HG02759 (cell line): Measurements from ENCODE around the gene ADK.

Experiments
- ATAC-seq: cut with Tn5 transposase; IDR thresholded peaks from one replicate; pipeline ENCODE4 v1.9.1; 2021; ENCODE audit warnings: mild to moderate bottlenecking, moderate library complexity; ENCODE audit not compliant: unreplicated experiment

The ADK gene

GRCh38 chr10:74586088-74586585, 435.1 kb downstream of the ADK start:
- ATAC-seq: peak; percentile 23

GRCh38 chr10:74587109-74587854, 436.3 kb downstream of the ADK start:
- ATAC-seq: no peak

DNA sequence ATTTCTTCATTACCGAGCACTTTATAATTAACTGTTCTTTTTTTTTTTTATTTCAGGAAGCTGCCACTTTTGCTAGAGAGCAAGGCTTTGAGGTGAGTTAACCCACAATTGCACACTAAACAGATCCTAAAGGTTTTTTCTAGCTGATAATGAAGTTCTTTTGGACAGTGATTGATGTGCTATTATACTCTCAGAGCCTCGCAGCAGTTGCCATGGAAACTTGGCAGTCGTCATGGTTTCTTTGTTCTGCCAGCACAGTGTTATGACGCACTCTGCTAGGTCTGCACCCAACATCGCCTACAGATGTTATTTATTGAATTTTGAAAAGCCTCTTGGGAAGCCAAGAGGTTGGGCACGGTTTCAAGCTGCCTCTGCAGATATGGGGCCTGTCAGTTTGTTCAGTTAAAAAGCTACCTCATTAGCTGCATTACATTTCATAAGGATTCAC, 438.2 kb downstream of the ADK start:
- ATAC-seq: no peak

DNA sequence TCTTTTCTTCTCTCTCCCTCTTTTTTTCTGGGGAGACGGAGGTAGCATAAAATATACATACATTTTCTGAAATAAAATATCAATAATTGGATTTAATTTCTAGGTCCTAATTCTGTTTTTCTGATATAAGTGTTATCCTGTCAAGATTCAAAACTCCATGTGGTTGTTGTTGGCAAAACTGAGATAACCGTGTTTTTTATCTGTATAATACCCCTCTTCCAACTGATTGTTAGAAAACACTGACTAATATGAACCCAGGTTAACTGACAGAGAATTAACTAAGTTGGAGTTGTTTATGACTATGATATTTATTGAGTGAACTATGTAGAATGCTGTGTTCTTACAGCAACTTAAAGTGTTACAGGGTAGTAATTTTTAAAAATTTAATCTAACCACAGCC, 438.8 kb downstream of the ADK start:
- no peak for ATAC-seq

- ATAC-seq: no peak
Measured at GRCh38 chr10:74593470-74593869, 442.4 kb downstream of the ADK start.

- ATAC-seq: no peak
Measured at GRCh38 chr10:74596713-74597112, 445.7 kb downstream of the ADK start.

GRCh38 chr10:74598891-74599566, 448.0 kb downstream of the ADK start:
- no peak for ATAC-seq

DNA sequence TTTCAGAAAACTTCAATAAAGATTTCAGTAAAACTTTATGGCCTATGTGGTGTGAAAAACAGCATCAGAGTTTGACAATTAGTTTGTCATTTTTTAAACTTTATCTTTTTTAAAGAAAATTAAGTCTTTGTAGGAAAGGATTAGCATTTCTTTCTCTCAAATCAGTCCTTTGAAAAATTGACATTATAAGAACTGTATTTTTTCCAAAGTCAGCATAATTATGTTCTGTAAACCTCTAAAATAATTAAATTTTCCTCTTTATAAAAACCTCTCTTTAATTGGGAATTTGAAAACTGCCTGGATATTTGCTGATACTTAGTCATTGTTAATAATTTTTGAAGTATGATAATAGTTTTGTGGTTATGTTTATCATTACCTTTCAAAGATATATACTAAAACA, 448.7 kb downstream of the ADK start:
- no peak for ATAC-seq

GRCh38 chr10:74600170-74600569, 449.1 kb downstream of the ADK start:
- ATAC-seq: no peak

DNA sequence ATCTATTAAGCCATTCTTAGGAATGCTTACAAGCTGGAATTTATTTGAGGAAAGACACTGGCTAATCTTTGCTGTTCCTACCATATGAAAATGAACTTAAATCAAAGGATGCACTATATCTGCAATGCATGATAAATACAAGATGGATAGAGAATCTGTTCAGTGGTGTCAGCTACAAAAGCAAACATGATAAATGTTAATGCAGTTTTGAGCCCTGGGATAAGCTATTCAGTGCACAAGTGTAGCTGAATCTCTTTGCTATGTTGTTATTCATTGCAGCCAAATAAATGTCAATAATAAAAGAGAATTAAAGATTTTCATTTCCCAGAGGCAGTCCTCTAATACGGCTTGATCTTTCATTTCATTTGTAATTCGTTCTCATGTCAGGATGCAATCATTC, 451.6 kb downstream of the ADK start:
- ATAC-seq: no peak

DNA sequence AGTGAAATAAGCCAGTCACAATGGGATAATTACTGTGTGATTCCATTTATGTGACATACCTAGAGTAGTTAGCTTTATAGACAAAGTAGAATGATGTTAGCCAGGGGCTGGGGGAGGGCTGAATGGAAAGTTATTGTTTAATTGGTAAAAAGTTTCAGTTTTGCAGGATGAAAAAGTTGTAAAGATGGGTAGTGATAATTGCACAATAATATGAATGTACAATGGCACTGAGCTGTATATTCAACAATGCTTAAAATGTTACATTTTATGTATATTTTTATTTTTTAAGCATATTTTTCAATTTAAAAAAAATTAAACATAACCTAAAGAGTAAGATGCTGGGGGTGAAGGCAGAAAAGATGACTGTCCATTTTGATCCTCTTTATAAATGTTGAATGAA, 459.3 kb downstream of the ADK start:
- no peak for ATAC-seq

DNA sequence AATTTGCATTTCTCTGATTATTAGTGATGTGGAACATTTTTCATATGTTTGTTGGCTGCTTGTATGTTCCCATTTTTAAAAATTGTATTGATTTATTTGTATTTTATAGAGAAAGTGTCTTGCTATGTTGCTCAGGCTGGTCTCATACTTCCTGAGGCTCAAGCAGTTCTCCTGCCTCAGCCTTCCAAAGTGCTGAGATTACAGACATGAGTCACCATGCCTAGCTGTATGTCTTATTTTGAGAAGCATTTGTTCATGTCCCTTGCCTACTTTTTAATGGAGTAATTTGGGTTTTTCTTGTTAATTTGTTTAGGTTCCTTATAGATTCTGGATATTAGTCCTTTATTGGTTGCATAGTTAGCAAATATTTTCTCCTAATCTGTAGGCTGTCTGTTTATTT, 461.2 kb downstream of the ADK start:
- no peak for ATAC-seq

GRCh38 chr10:74620626-74621025, 469.6 kb downstream of the ADK start:
- ATAC-seq: no peak

DNA sequence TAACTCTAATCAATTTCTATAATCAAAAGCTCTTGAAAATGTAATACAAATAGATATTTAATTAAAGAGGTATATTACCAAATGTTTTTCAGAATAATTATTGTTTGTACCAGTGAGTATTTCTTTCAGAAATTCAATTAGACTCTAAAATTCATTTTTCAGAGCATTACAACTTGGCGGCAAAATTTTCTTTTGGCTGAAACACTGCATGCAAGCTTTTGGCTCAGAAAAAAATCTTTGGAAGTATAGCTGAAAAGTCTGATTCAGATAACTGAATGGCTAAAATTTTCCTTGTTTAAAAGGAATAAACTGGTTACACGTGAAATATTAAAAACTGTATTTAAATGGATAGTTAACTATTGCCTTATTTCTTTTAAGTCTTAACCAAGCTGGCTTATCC, 472.8 kb downstream of the ADK start:
- ATAC-seq: no peak

DNA sequence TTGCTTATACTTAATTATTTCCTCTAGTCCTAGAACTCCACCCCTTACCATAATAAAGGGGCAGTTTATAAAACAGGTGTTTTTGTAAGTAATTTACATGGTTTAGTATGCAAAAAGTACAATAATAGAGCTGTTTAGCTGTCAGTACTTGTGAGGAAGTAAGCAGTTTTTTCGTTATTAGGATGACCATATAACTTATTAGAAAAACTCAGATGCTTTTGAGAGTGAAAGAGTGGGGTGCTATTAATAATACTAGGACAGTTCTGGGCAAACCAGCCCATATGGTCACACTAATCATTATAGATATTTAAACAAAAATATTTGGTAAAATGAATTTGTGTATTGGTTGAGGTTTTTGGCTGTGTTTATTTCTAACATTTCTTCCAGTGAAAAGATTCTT, 473.5 kb downstream of the ADK start:
- no peak for ATAC-seq

DNA sequence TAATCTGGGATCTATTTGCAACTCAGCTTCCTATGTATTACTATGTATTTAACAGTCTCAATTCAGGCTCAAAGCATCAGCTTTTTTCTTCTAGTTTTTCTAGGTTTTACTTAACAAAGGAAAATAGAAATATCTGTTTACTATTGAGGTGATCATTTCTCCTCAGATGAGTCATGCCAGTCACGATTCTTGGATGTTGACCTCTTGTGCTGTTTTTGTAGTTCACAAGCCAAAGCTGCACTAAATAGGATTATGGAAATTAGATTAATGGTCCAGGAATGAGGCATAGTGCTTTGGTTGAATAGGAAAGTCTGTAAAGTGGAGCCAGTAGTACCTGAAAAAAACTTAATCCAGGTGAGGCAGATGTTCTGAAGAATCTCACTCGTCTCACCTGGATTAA, 477.1 kb downstream of the ADK start:
- ATAC-seq: no peak

DNA sequence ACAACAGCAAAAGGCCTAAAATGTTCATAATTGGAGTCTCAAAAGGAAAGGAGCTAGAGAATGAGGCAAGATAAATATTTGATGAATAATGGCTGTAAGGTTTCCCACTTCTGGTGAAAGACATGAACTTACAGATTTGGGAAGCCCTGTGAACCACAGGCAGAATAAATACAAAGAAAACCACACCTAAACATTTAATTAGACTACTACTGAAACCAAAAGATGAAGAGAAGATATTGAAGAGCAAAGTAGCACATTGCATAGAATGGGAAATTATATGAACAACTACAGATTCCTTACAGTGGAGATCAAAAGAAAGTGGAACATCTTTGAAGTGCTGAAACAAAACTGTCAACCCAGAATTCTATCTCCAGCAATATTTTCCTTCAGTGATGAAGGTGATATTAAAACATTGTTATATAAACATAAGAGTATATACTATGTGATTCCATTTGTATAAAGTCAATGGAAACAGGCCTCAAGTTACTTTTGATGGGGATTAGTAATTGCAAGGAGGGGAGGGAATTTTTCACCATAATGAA, 484.0 kb downstream of the ADK start:
- no peak for ATAC-seq

DNA sequence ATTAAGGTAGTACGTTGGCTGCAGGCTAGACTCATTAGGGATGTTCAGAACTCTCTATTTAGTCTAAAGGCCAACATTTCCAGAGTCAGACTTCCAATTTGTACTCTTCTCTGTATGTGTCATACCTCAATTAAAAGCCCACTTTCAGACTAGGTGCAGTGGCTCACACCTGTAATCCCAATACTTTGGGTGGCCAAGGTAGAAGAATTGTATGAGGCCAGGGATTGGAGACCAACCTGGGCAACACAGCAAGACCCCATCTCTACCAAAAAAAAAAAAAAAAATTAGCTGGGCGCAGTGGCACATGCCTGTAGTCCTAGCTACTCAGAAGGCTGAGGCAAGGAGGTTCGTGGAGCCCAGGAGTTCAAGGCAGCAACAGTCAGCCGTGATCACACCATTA, 484.6 kb downstream of the ADK start:
- no peak for ATAC-seq

GRCh38 chr10:74637685-74638084, 486.7 kb downstream of the ADK start:
- no peak for ATAC-seq

GRCh38 chr10:74640134-74640921, 489.3 kb downstream of the ADK start:
- ATAC-seq: peak; percentile 58

GRCh38 chr10:74641659-74642058, 490.6 kb downstream of the ADK start:
- ATAC-seq: no peak
